WTC11 (cell line): ENCODE measurements around the gene CRADD. TPM values are rescaled to one million over a fixed set of nuclear protein-coding genes. Genes with fewer than 3 reads are reported as not detected.

ENCODE experiments used
- ATAC-seq: fragments of 200-7000 bp; cut with Tn5 transposase; 2 replicates; pipeline ENCODE4 v1.10.0; 2021; ENCODE audit warnings: mild to moderate bottlenecking, moderate library complexity
- CTCF ChIA-PET: fragments of 300-600 bp; sonication (Branson Sonifier 250); formaldehyde crosslinking; loops from one replicate; lab custom pipeline; 2021; ENCODE audit warnings: antibody characterized with exemption; lab: Charles Lee
- POLR2A ChIA-PET: fragments of 350-600 bp; sonication (Branson Sonifier 250); formaldehyde crosslinking; loops from one replicate; lab custom pipeline; 2021; ENCODE audit warnings: antibody characterized with exemption; lab: Charles Lee
- DNase-seq: peaks from one replicate; pipeline ENCODE4 v3.0.0; 2021; ENCODE audit warnings: low spot score
- H3K27ac Mint-ChIP-seq: 2 replicates; pipeline ENCODE4 v1.8.0; 2021; ENCODE audit warnings: mixed read lengths
- H3K27me3 Mint-ChIP-seq: 2 replicates; pipeline ENCODE4 v1.8.0; 2021; ENCODE audit warnings: low read depth, mild to moderate bottlenecking, moderate library complexity, mixed read lengths
- H3K36me3 Mint-ChIP-seq: 2 replicates; pipeline ENCODE4 v1.8.0; 2021; ENCODE audit warnings: mixed read lengths
- H3K4me1 Mint-ChIP-seq: 2 replicates; pipeline ENCODE4 v1.8.0; 2022; ENCODE audit warnings: mixed read lengths
- H3K4me3 Mint-ChIP-seq: 2 replicates; pipeline ENCODE4 v1.8.0; 2021; ENCODE audit warnings: mild to moderate bottlenecking, moderate library complexity, mixed read lengths
- H3K9me3 Mint-ChIP-seq: 2 replicates; pipeline ENCODE4 v1.8.0; 2021; ENCODE audit warnings: mixed read lengths
- ARID4B ChIP-seq: sonication (generic); formaldehyde crosslinking; IDR thresholded peaks from 2 replicates; pipeline ENCODE4 v1.8.0; 2023; ENCODE audit warnings: missing genetic modification reagents, mild to moderate bottlenecking, borderline replicate concordance
- ATF1 ChIP-seq: sonication (generic); formaldehyde crosslinking; IDR thresholded peaks from 2 replicates; pipeline ENCODE4 v1.8.1; 2023; ENCODE audit warnings: mild to moderate bottlenecking, moderate library complexity, missing genetic modification reagents
- CREB1 ChIP-seq: sonication (generic); formaldehyde crosslinking; IDR thresholded peaks from 2 replicates; pipeline ENCODE4 v1.8.0; 2023; ENCODE audit warnings: mild to moderate bottlenecking, missing genetic modification reagents
- CREM ChIP-seq: sonication (generic); formaldehyde crosslinking; IDR thresholded peaks from 2 replicates; pipeline ENCODE4 v1.8.1; 2022; ENCODE audit warnings: mild to moderate bottlenecking, missing genetic modification reagents, moderate library complexity
- ELF4 ChIP-seq: sonication (generic); formaldehyde crosslinking; IDR thresholded peaks from 2 replicates; pipeline ENCODE4 v1.8.1; 2022; ENCODE audit warnings: low read depth, mild to moderate bottlenecking, moderate library complexity, missing genetic modification reagents
- FOXJ3 ChIP-seq: sonication (generic); formaldehyde crosslinking; IDR thresholded peaks from 2 replicates; pipeline ENCODE4 v1.9.0; 2021; ENCODE audit warnings: missing genetic modification reagents, mild to moderate bottlenecking, borderline replicate concordance
- FOXK1 ChIP-seq: sonication (generic); formaldehyde crosslinking; IDR thresholded peaks from 2 replicates; pipeline ENCODE4 v1.8.0; 2022; ENCODE audit warnings: mild to moderate bottlenecking, moderate library complexity, missing genetic modification reagents
- FOXP1 ChIP-seq: sonication (generic); formaldehyde crosslinking; IDR thresholded peaks from 2 replicates; pipeline ENCODE4 v1.8.0; 2022; ENCODE audit warnings: missing genetic modification reagents, mild to moderate bottlenecking, moderate library complexity, borderline replicate concordance
- GABPB1 ChIP-seq: sonication (generic); formaldehyde crosslinking; IDR thresholded peaks from 2 replicates; pipeline ENCODE4 v1.8.1; 2023; ENCODE audit warnings: mild to moderate bottlenecking, missing genetic modification reagents
- GRHL2 ChIP-seq: fragments of 250-450 bp; sonication (Bioruptor Pico); IDR thresholded peaks from 2 replicates; pipeline ENCODE4 v1.8.0; 2022; ENCODE audit warnings: mild to moderate bottlenecking, moderate library complexity; ENCODE audit not compliant: insufficient replicate concordance, severe bottlenecking
- GTF2I ChIP-seq: fragments of 250-450 bp; sonication (Bioruptor Pico); conservative IDR thresholded peaks from 2 replicates; pipeline ENCODE4 v1.4.0; 2021; ENCODE audit warnings: mild to moderate bottlenecking
- HMGXB4 ChIP-seq: sonication (generic); formaldehyde crosslinking; IDR thresholded peaks from 2 replicates; pipeline ENCODE4 v1.8.1; 2023; ENCODE audit warnings: mild to moderate bottlenecking, moderate library complexity, missing genetic modification reagents
- MAX ChIP-seq: sonication (generic); formaldehyde crosslinking; IDR thresholded peaks from 2 replicates; pipeline ENCODE4 v1.8.0; 2022; ENCODE audit warnings: mild to moderate bottlenecking, missing genetic modification reagents
- MLX ChIP-seq: sonication (generic); formaldehyde crosslinking; IDR thresholded peaks from 2 replicates; pipeline ENCODE4 v1.8.1; 2023; ENCODE audit warnings: mild to moderate bottlenecking, missing genetic modification reagents, moderate library complexity
- SMAD3 ChIP-seq: sonication (generic); formaldehyde crosslinking; IDR thresholded peaks from 2 replicates; pipeline ENCODE4 v1.8.0; 2022; ENCODE audit warnings: missing genetic modification reagents, mild to moderate bottlenecking, borderline replicate concordance
- USF1 ChIP-seq: sonication (generic); formaldehyde crosslinking; IDR thresholded peaks from 2 replicates; pipeline ENCODE4 v1.8.0; 2022; ENCODE audit warnings: mild to moderate bottlenecking, missing genetic modification reagents
- ZNF219 ChIP-seq: sonication (generic); formaldehyde crosslinking; IDR thresholded peaks from 2 replicates; pipeline ENCODE4 v1.8.0; 2023; ENCODE audit warnings: missing genetic modification reagents, mild to moderate bottlenecking, borderline replicate concordance
- ZNF317 ChIP-seq: sonication (generic); formaldehyde crosslinking; IDR thresholded peaks from 2 replicates; pipeline ENCODE4 v1.8.1; 2023; ENCODE audit warnings: low read depth, mild to moderate bottlenecking, moderate library complexity, missing genetic modification reagents, borderline replicate concordance
- ZNF396 ChIP-seq: fragments of 250-450 bp; sonication (Bioruptor Pico); IDR thresholded peaks from 2 replicates; pipeline ENCODE4 v1.8.0; 2021; ENCODE audit warnings: mild to moderate bottlenecking, moderate library complexity, borderline replicate concordance
- ZNF512 ChIP-seq: sonication (generic); formaldehyde crosslinking; IDR thresholded peaks from 2 replicates; pipeline ENCODE4 v1.8.1; 2022; ENCODE audit warnings: missing genetic modification reagents, borderline replicate concordance
- ZNF532 ChIP-seq: fragments of 250-450 bp; sonication (Bioruptor Pico); IDR thresholded peaks from 2 replicates; pipeline ENCODE4 v1.9.0; 2021; ENCODE audit warnings: mild to moderate bottlenecking, borderline replicate concordance
- ZNF671 ChIP-seq: fragments of 250-450 bp; sonication (Bioruptor Pico); IDR thresholded peaks from 2 replicates; pipeline ENCODE4 v1.8.0; 2021; ENCODE audit warnings: mild to moderate bottlenecking
- total RNA-seq: library from RNA; stranded (reverse); gene quantifications from 3 replicates; pipeline ENCODE4 v1.2.3, GENCODE V29; 2021

Gene CRADD
- total RNA-seq, 1 experiment from 2014 or later = 11.6 TPM

- CTCF ChIA-PET = no interaction called here
- TF ChIP-seq FOXK1 (CRISPR knock-in tag) (no peak), GRHL2 (CRISPR knock-in tag) (no peak), ELF4 (CRISPR knock-in tag) (no peak), ZNF317 (CRISPR knock-in tag) (no peak), FOXP1 (CRISPR knock-in tag) (no peak), CREM (CRISPR knock-in tag) (no peak), ZNF219 (CRISPR knock-in tag) (no peak), ZNF512 (CRISPR knock-in tag) (no peak), SMAD3 (no peak), CREB1 (CRISPR knock-in tag) (no peak), FOXJ3 (no peak), ATF1 (CRISPR knock-in tag) (no peak), ARID4B (CRISPR knock-in tag) (no peak), ZNF671 (no peak), HMGXB4 (CRISPR knock-in tag) (no peak), USF1 (CRISPR knock-in tag) (no peak)
- H3K36me3 Mint-ChIP-seq = peaks cover 7% of the 10 kb centered on the region; the same call in 1 of the 2 replicates
- ATAC-seq (no peak), DNase-seq (no peak)
- H3K27me3 Mint-ChIP-seq = no peaks in the 10 kb centered on the region
- no peaks in the 10 kb centered on the region for H3K9me3 Mint-ChIP-seq
- 0 out of 2 replicates have a peak overlapping the region, but pooled peaks have one; percentile 63 for H3K27ac Mint-ChIP-seq
- no peak overlapping the region for H3K4me3 Mint-ChIP-seq
- H3K4me1 Mint-ChIP-seq = peaks cover 48% of the 10 kb centered on the region
- POLR2A ChIA-PET = no interaction called here
Observed at GRCh38 chr12:93680006-93680405, 2.8 kb downstream of the CRADD start.

GRCh38 chr12:93682846-93683261 lies 5.7 kb downstream of the CRADD start:
- no peak for DNase-seq
- TF ChIP-seq ZNF671 (no peak), MAX (CRISPR knock-in tag) (no peak), ZNF532 (no peak), ZNF317 (CRISPR knock-in tag) (no peak), ZNF396 (CRISPR knock-in tag) (no peak), MLX (CRISPR knock-in tag) (no peak), GABPB1 (CRISPR knock-in tag) (no peak), GTF2I (no peak), FOXK1 (CRISPR knock-in tag) (no peak)

More at GRCh38 chr12:93682846-93683261, 5.7 kb downstream of the CRADD start:
- CTCF ChIA-PET = interaction anchor here (0.7 to 1.7 kb wide), 7 partner anchors 19 to 419 kb away, joined by 3 to 11 read pairs (median 4); partner anchors contain the start of gene SOCS2
- Mint-ChIP-seq H3K36me3 (peaks cover 7% of the 10 kb centered on the region; the same call in 1 of the 2 replicates), H3K27me3 (no peaks in the 10 kb centered on the region), H3K4me3 (no peak overlapping the region), H3K27ac (peak overlapping the region; percentile 39), H3K4me1 (peaks cover 45% of the 10 kb centered on the region), H3K9me3 (no peaks in the 10 kb centered on the region)
- ATAC-seq = peak; percentile 69
- POLR2A ChIA-PET = no interaction called here
